HG02884 (cell line): Measurements from ENCODE around the gene PAQR3.

ENCODE experiments used
- ATAC-seq: cut with Tn5 transposase; IDR thresholded peaks from one replicate; pipeline ENCODE4 v1.9.1; 2021; ENCODE audit warnings: mild to moderate bottlenecking, moderate library complexity; ENCODE audit not compliant: unreplicated experiment

The PAQR3 gene

DNA sequence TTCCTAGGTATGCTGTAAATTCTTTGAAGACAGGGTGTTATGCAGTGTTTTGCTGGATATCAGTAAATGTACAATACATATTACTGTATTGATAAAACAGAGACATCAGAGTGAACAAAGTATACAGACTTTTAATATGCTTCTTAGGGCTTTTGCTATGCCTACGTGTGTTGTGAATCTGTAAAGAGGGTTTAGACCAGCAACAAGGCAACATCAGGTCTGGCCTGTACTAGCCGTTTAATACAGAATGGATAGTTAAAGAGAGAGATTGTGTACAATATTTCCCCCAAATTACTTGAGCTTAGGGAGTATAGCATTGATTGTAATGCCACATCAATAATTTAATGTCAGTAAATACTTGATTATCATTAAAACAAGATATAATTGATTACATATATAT, 75.2 kb downstream of the PAQR3 start:
- ATAC-seq, result no peak

- ATAC-seq, result peak; percentile 45
Measured at GRCh38 chr4:78863254-78863869, 75.9 kb downstream of the PAQR3 start.

DNA sequence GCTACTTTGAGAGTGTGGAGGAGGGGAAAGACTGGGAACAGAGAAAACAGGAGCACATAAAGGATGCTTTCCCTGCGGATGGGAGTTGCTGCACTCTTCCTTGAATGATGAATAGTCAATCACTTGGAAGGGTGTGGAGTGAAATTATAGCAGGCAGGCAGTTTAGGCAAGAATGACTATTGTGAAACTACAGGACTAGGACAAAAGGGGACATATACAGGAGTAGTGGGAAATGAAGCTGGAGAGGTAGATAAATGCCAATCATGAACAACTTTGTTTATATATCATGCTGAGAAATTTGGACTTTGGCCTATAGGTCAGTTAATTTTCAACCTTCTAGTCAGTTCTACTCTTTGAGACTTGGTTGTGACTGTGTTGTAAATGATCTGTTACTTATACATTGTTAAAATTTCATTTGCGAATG, 76.9 kb downstream of the PAQR3 start:
- ATAC-seq, result no peak
